ENCODE results near the gene PDCD10.

PDCD10 gene

DNA sequence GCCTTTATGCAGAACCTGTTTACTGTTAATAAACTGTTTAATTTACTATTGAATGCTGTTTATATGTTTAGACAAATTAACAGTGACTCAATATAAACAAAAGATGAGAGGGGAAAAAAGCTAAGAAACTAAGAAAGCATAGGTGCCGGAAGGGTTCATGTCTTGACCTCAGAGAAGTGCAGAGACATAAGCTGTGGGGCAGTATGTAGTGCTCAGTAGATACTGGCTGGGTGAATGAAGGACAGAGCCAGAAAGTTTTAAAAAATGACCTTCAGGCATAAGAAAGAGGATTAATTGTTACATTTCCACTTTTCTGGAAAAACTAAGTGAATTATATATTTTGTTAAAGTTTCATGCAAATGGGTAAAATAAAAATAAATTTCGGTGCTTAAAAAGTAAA, 15.0 kb upstream of the PDCD10 start:
- no peaks in the 10 kb centered on the region for H3K4me1 ChIP-seq
- H3K27me3 ChIP-seq, result peaks cover 11% of the 10 kb centered on the region
- H3K36me3 ChIP-seq, result no peaks in the 10 kb centered on the region
- TF ChIP-seq, protein P1, sequence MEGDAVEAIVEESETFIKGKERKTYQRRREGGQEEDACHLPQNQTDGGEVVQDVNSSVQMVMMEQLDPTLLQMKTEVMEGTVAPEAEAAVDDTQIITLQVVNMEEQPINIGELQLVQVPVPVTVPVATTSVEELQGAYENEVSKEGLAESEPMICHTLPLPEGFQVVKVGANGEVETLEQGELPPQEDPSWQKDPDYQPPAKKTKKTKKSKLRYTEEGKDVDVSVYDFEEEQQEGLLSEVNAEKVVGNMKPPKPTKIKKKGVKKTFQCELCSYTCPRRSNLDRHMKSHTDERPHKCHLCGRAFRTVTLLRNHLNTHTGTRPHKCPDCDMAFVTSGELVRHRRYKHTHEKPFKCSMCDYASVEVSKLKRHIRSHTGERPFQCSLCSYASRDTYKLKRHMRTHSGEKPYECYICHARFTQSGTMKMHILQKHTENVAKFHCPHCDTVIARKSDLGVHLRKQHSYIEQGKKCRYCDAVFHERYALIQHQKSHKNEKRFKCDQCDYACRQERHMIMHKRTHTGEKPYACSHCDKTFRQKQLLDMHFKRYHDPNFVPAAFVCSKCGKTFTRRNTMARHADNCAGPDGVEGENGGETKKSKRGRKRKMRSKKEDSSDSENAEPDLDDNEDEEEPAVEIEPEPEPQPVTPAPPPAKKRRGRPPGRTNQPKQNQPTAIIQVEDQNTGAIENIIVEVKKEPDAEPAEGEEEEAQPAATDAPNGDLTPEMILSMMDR (IDR thresholded peaks at IDR 0.05; ENCODE audit: low read depth, low read length), result no peak
- H3K9me3 ChIP-seq, result no peaks in the 10 kb centered on the region
- DNase-seq, result no peak
- no peak overlapping the region for H3K4me3 ChIP-seq (ENCODE audit: low read depth, low read length)

DNA sequence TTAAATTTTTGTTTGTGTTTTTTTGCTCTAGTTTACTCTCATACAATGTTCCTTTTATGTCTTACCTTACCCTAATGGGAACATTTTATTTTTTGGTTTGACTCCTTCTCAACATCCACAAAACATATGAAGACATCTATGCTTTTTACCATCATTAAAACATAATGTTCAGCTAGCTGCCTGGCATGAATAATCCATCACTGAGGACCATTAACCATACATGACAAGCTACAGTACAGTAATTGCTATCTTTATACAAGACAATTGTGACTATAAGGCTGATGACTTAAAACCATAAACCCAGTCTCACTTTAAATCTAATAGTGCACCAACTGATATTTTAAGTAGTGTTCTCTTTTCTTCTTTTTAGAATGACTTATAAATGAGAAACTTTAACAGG, 14.5 kb upstream of the PDCD10 start:
- Histone ChIP-seq H3K4me1 (no peaks in the 10 kb centered on the region), H3K9me3 (no peaks in the 10 kb centered on the region), H3K27me3 (peaks cover 11% of the 10 kb centered on the region), H3K4me3 (ENCODE audit: low read depth, low read length) (no peak overlapping the region), H3K36me3 (no peaks in the 10 kb centered on the region)
- TF ChIP-seq, protein P1 (IDR thresholded peaks at IDR 0.05; ENCODE audit: low read depth, low read length), result no peak
- DNase-seq, result no peak

DNA sequence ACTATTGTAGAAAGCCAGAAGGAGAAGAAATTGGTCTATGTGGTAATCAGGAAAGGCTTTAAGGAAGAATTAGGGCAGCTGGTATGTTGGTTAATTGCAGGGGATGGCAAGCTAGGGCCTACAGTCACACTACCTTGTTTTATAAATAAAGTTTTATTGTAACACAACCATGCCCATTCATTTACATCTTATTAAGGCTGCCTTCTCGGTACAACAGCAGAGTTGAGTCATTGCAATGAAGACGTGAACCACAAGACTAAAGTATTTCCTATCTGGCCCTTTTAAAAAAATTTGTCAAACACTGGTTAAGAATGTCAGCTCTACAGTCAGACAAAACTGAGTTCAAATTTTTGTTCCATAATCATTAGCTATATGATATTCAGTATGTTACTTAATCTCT, 9.1 kb upstream of the PDCD10 start:
- Histone ChIP-seq H3K27me3 (peaks cover 6% of the 10 kb centered on the region), H3K9me3 (no peaks in the 10 kb centered on the region), H3K4me3 (ENCODE audit: low read depth, low read length) (no peak overlapping the region), H3K36me3 (no peaks in the 10 kb centered on the region), H3K4me1 (no peaks in the 10 kb centered on the region)
- TF ChIP-seq, protein P1 (IDR thresholded peaks at IDR 0.05; ENCODE audit: low read depth, low read length), result no peak
- DNase-seq, result no peak

DNA sequence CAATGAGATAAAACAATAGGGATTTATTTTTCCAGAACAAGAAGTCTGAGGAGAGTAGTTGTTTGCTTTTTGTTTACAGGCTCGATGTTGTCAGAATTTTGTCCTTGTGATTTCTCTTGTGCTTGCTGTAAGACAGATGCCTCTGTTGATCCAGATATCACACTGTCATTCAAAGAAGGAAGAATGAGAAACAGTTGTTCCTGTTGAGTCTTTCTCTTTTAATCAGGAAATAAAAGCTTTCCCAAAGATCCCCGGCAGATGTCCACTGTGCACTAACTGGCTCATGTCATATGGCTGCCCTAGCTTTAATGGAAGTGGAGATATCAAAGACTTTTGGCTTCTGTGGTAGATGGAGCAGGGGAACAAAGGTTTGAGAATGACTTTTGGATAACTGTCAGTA, 7.6 kb upstream of the PDCD10 start:
- Histone ChIP-seq H3K27me3 (no peaks in the 10 kb centered on the region; the same call in 1 of the 2 replicates), H3K4me3 (ENCODE audit: low read depth, low read length) (no peak overlapping the region), H3K9me3 (no peaks in the 10 kb centered on the region), H3K36me3 (no peaks in the 10 kb centered on the region), H3K4me1 (no peaks in the 10 kb centered on the region)
- TF ChIP-seq, protein P1 (IDR thresholded peaks at IDR 0.05; ENCODE audit: low read depth, low read length), result no peak
- no peak for DNase-seq

DNA sequence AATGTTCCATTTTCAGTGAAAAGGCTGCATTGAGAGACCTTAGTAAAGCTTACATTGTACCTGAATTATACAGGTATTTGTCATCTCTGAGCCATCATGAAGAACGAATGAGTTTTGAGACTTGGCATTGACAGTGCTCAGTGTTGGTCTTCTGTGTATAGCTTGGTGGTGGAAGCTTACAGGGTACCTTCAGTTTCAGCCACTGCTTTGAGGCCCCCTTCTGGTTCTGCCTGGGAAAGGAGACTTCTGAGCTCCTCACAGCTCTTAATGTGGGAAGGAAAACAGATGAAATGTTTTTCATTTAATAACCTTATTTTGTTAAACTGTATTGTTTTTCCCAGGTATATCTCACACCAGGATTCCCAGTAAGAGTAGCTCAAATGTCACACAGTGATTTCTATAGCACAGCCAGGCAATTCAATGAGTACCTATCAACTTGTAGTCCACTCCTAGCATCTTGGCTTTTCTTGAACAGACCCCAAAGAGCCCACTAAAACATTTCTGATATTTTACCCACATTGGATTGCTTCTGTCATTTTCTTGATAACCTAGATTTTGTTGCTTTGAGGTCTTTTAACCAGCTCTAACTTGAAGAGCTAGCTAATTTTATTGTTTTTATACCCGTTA, 6.4 kb upstream of the PDCD10 start:
- Histone ChIP-seq H3K4me1 (no peaks in the 10 kb centered on the region), H3K4me3 (ENCODE audit: low read depth, low read length) (no peak overlapping the region), H3K27me3 (peaks cover 8% of the 10 kb centered on the region), H3K9me3 (no peaks in the 10 kb centered on the region), H3K36me3 (no peaks in the 10 kb centered on the region)
- TF ChIP-seq, protein P1 (IDR thresholded peaks at IDR 0.05; ENCODE audit: low read depth, low read length), result peak; percentile 73
- DNase-seq, result peak; percentile 60

DNA sequence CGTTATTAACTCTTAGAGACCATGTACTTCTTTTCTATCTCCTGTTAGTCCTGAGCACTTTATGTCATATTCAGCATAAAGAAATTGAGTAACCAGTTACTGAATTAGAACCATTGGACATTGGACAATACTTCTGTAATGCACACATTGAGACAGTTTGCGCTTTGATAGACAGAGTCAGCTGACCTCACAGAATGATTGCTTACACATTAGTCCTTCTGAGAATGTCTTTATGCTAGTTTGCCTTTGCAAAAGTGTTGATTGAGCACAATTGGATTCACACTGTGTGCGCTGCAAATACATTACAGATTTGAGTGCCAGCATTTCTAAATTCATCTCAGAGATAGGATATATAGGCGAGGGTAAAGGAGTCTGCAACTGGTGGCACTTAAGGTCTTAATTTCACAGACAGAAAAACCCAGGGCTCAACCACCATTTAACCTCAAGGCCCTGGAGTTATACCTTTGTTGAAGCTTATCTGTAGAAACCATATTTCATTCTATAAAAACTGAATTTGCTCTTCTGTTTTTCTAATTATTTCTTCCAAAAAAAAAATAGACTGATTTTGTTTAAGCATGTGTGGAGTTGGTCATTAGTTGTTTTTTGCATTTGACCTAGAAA, 4.6 kb upstream of the PDCD10 start:
- no peaks in the 10 kb centered on the region for H3K36me3 ChIP-seq
- no peak for DNase-seq
- H3K4me3 ChIP-seq (ENCODE audit: low read depth, low read length), result no peak overlapping the region
- no peaks in the 10 kb centered on the region for H3K4me1 ChIP-seq
- no peaks in the 10 kb centered on the region for H3K9me3 ChIP-seq
- TF ChIP-seq, protein P1 (IDR thresholded peaks at IDR 0.05; ENCODE audit: low read depth, low read length), result no peak
- peaks cover 8% of the 10 kb centered on the region for H3K27me3 ChIP-seq
